ENCODE measurements around the gene NHLH2. TPM values are rescaled to one million over a fixed set of nuclear protein-coding genes. Genes with fewer than 3 reads are reported as not detected.

Gene NHLH2
- total RNA-seq, 1 experiment from 2014 or later = not detected

DNA sequence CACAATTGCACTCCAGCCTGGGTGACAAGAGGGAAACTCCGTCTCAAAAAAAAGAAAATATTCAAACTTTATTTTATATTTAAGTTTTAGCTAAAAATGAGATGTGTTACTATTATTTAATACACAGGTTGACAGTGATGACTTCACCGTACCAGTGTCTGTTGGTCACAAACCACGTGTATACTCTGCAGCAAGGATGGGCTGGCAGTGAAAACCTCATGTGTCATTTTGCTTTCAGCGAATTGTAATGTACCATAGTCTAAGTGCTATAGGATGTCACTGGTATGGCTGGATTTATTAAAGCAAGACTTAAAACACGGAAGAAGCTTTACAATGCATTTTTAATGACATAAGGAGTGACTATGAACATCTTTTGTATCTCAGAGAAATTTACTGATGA is 28.1 kb upstream of the NHLH2 start:
- TF ChIP-seq EGR1 (IDR thresholded peaks at IDR 0.05; ENCODE audit: low read depth) (no peak), ELF1 (IDR thresholded peaks at IDR 0.05; ENCODE audit: borderline replicate concordance, low read depth) (no peak), ZFX (IDR thresholded peaks at IDR 0.05) (no peak), POLR2AphosphoS5 (IDR thresholded peaks at IDR 0.05; ENCODE audit: low read depth, low read length) (no peak), EZH2 (IDR thresholded peaks at IDR 0.05) (no peak), TCF7L2 (IDR thresholded peaks at IDR 0.05; ENCODE audit: borderline replicate concordance, extremely low read depth, insufficient read depth, insufficient read length) (no peak), SIN3A (IDR thresholded peaks at IDR 0.05; ENCODE audit: low read depth) (no peak), POLR2A (IDR thresholded peaks at IDR 0.05; ENCODE audit: borderline replicate concordance, extremely low read depth, insufficient read depth, insufficient read length) (no peak)
- TF ChIP-seq, protein P1, sequence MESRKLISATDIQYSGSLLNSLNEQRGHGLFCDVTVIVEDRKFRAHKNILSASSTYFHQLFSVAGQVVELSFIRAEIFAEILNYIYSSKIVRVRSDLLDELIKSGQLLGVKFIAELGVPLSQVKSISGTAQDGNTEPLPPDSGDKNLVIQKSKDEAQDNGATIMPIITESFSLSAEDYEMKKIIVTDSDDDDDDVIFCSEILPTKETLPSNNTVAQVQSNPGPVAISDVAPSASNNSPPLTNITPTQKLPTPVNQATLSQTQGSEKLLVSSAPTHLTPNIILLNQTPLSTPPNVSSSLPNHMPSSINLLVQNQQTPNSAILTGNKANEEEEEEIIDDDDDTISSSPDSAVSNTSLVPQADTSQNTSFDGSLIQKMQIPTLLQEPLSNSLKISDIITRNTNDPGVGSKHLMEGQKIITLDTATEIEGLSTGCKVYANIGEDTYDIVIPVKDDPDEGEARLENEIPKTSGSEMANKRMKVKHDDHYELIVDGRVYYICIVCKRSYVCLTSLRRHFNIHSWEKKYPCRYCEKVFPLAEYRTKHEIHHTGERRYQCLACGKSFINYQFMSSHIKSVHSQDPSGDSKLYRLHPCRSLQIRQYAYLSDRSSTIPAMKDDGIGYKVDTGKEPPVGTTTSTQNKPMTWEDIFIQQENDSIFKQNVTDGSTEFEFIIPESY (IDR thresholded peaks at IDR 0.05; ENCODE audit: extremely low read depth, insufficient replicate concordance, low read length) = no peak
- ATAC-seq (no peak), DNase-seq (ENCODE audit: low read depth, low spot score) (no peak)
- BruUV-seq (replicated peaks) = no TSS peak
- no peak overlapping the region for H2AFZ ChIP-seq (ENCODE audit: low read depth, low read length, poor library complexity, severe bottlenecking)
- no peaks in the 10 kb centered on the region for H3K79me2 ChIP-seq (ENCODE audit: insufficient read depth, low read length)
- CTCF ChIA-PET = no interaction called here
- H3K36me3 ChIP-seq (ENCODE audit: control insufficient read depth in 1 of 2, insufficient read depth in 2 of 2, low read length in 2 of 2) = no peaks in the 10 kb centered on the region
- H3K9ac ChIP-seq (ENCODE audit: low read length) = no peak overlapping the region
- no peaks in the 10 kb centered on the region for H3K9me3 ChIP-seq (ENCODE audit: control insufficient read depth in 1 of 2, insufficient read depth in 1 of 2, low read depth in 1 of 2, low read length in 2 of 2)
- H3K4me2 ChIP-seq (ENCODE audit: low read length) = no peak overlapping the region
- RAD21 ChIA-PET (ENCODE audit: low non-redundant PET in 1 of 2, low total read pairs in 2 of 2, uncharacterized antibody in 2 of 2, unreplicated experiment in 2 of 2) = no interaction called here
- no peaks in the 10 kb centered on the region for H3K9me2 ChIP-seq (ENCODE audit: insufficient read depth)
- POLR2A ChIA-PET = no interaction called here
- no peak overlapping the region for H3K27ac ChIP-seq (ENCODE audit: low read depth, low read length)
- H3K27me3 ChIP-seq (ENCODE audit: insufficient read depth, low read length) = peaks cover 3% of the 10 kb centered on the region; the same call in 1 of the 2 replicates
- H4K20me1 ChIP-seq (ENCODE audit: insufficient read depth) = no peaks in the 10 kb centered on the region
- H3K4me1 ChIP-seq (ENCODE audit: control insufficient read depth in 1 of 2, insufficient read depth in 2 of 2, low read length in 2 of 2) = no peaks in the 10 kb centered on the region
- intact Hi-C loops (cut with micrococcal nuclease) = no loop called here
- H3K4me3 ChIP-seq (replicated peaks in 1 of 2; ENCODE audit: low read depth in 1 of 2, low read length in 2 of 2) = no peak overlapping the region

DNA sequence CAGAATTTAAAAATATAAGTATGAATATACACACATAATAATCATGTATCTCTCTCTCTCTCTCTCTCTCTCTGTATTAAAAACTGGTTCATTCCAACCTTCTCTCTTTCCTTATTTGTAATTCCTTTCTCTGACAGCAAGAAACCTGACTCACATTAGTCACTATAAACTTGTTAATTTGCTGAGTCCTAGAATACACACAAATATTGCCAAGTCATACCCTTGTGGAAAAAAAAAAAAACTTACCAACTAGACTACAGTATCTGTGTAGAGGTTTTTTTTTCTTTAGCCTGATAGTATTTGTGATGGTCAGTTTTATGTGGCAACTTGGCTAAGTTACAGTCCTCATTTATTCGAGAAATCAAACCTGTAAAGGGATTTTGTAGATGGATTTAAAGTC is 26.3 kb upstream of the NHLH2 start:
- no peaks in the 10 kb centered on the region for H3K36me3 ChIP-seq (ENCODE audit: control insufficient read depth in 1 of 2, insufficient read depth in 2 of 2, low read length in 2 of 2)
- TF ChIP-seq, protein P2, sequence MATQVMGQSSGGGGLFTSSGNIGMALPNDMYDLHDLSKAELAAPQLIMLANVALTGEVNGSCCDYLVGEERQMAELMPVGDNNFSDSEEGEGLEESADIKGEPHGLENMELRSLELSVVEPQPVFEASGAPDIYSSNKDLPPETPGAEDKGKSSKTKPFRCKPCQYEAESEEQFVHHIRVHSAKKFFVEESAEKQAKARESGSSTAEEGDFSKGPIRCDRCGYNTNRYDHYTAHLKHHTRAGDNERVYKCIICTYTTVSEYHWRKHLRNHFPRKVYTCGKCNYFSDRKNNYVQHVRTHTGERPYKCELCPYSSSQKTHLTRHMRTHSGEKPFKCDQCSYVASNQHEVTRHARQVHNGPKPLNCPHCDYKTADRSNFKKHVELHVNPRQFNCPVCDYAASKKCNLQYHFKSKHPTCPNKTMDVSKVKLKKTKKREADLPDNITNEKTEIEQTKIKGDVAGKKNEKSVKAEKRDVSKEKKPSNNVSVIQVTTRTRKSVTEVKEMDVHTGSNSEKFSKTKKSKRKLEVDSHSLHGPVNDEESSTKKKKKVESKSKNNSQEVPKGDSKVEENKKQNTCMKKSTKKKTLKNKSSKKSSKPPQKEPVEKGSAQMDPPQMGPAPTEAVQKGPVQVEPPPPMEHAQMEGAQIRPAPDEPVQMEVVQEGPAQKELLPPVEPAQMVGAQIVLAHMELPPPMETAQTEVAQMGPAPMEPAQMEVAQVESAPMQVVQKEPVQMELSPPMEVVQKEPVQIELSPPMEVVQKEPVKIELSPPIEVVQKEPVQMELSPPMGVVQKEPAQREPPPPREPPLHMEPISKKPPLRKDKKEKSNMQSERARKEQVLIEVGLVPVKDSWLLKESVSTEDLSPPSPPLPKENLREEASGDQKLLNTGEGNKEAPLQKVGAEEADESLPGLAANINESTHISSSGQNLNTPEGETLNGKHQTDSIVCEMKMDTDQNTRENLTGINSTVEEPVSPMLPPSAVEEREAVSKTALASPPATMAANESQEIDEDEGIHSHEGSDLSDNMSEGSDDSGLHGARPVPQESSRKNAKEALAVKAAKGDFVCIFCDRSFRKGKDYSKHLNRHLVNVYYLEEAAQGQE (IDR thresholded peaks at IDR 0.05; ENCODE audit: low read depth) = no peak
- TF ChIP-seq CBX3 (IDR thresholded peaks at IDR 0.05; ENCODE audit: low read depth) = no peak
- no peak for TF ChIP-seq FOSL1 (IDR thresholded peaks at IDR 0.05; ENCODE audit: low read depth)
- TF ChIP-seq POLR2AphosphoS5 (IDR thresholded peaks at IDR 0.05; ENCODE audit: low read depth, low read length) = no peak
- TF ChIP-seq EZH2 (IDR thresholded peaks at IDR 0.05) = no peak
- H3K27ac ChIP-seq (ENCODE audit: low read depth, low read length) = no peak overlapping the region
- no TSS peak for BruUV-seq (replicated peaks)
- H3K4me3 ChIP-seq (replicated peaks in 1 of 2; ENCODE audit: low read depth in 1 of 2, low read length in 2 of 2) = no peak overlapping the region
- DNase-seq (ENCODE audit: low read depth, low spot score) = no peak
- RAD21 ChIA-PET (ENCODE audit: low non-redundant PET in 1 of 2, low total read pairs in 2 of 2, uncharacterized antibody in 2 of 2, unreplicated experiment in 2 of 2) = no interaction called here
- POLR2A ChIA-PET = no interaction called here
- ATAC-seq = no peak
- H4K20me1 ChIP-seq (ENCODE audit: insufficient read depth) = no peaks in the 10 kb centered on the region
- no peaks in the 10 kb centered on the region for H3K79me2 ChIP-seq (ENCODE audit: insufficient read depth, low read length)
- H2AFZ ChIP-seq (ENCODE audit: low read depth, low read length, poor library complexity, severe bottlenecking) = no peak overlapping the region
- H3K27me3 ChIP-seq (ENCODE audit: insufficient read depth, low read length) = peaks cover 3% of the 10 kb centered on the region; the same call in 1 of the 2 replicates
- CTCF ChIA-PET = no interaction called here
- no peaks in the 10 kb centered on the region for H3K9me2 ChIP-seq (ENCODE audit: insufficient read depth)
- no peaks in the 10 kb centered on the region for H3K9me3 ChIP-seq (ENCODE audit: control insufficient read depth in 1 of 2, insufficient read depth in 1 of 2, low read depth in 1 of 2, low read length in 2 of 2)
- no peaks in the 10 kb centered on the region for H3K4me1 ChIP-seq (ENCODE audit: control insufficient read depth in 1 of 2, insufficient read depth in 2 of 2, low read length in 2 of 2)
- intact Hi-C loops (cut with micrococcal nuclease) = no loop called here
- H3K9ac ChIP-seq (ENCODE audit: low read length) = no peak overlapping the region
- H3K4me2 ChIP-seq (ENCODE audit: low read length) = no peak overlapping the region

Data from HCT116 (cell line).